Daoy (cell line): ENCODE results near the gene WWOX. TPM values are rescaled to one million over a fixed set of nuclear protein-coding genes. Genes with fewer than 3 reads are reported as not detected.

Experiments
- DNase-seq: peaks from one replicate; pipeline ENCODE4 v3.0.0-alpha.2; 2015; ENCODE audit warnings: low read depth
- total RNA-seq: library from RNA; depleted of rRNA; stranded (reverse); fragments of >200 nt; shearing (Covaris generic); gene quantifications from 2 replicates; pipeline ENCODE4 v1.2.3, GENCODE V29; 2014

Gene WWOX
- total RNA-seq, 1 experiment from 2014 or later = 21.1 TPM

GRCh38 chr16:78463591-78463990 is 364.1 kb downstream of the WWOX start:
- no peak for DNase-seq

- no peak for DNase-seq
Measured at GRCh38 chr16:78464833-78465232, 365.4 kb downstream of the WWOX start.

DNA sequence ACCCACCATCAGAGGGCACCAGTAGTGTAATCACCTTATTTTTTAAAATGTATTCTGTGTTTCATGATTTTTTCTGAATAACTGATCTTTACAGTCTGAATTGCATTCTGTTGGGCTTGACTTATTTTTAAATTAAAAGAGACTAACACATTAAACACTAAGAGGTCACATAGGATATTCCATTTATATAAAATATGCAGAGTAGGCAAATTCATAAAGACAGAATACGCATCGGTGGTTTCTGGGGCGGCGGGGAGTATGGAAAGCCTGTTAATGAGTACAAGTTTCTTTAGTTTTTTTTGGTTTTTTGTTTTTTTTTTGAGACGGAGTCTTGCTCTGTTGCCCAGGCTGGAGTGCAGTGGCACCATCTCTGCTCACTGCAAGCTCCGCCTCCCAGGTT is 366.3 kb downstream of the WWOX start:
- no peak for DNase-seq

DNA sequence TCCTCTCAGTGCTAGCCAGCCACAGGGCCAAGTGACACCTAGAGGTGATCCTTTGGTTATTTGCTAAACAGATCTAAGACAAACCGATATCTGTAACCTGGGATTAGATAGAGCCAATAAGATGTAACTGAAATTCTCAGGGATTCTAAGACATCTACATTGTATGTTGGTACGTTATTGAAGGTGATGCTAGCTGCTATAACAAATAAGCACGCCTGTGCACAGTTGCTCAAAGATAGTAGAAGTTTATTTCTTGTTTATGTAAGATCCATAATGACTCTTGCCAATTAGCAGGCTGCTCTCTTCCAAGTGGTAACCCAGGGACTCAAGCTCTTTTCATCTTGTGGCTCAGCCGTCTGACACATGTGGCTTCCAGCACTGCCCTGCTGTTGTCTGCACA is 370.3 kb downstream of the WWOX start:
- no peak for DNase-seq

GRCh38 chr16:78473031-78473699 is 373.7 kb downstream of the WWOX start:
- no peak for DNase-seq

GRCh38 chr16:78474762-78475161 is 375.3 kb downstream of the WWOX start:
- DNase-seq = no peak

GRCh38 chr16:78476615-78477014 is 377.2 kb downstream of the WWOX start:
- no peak for DNase-seq

DNA sequence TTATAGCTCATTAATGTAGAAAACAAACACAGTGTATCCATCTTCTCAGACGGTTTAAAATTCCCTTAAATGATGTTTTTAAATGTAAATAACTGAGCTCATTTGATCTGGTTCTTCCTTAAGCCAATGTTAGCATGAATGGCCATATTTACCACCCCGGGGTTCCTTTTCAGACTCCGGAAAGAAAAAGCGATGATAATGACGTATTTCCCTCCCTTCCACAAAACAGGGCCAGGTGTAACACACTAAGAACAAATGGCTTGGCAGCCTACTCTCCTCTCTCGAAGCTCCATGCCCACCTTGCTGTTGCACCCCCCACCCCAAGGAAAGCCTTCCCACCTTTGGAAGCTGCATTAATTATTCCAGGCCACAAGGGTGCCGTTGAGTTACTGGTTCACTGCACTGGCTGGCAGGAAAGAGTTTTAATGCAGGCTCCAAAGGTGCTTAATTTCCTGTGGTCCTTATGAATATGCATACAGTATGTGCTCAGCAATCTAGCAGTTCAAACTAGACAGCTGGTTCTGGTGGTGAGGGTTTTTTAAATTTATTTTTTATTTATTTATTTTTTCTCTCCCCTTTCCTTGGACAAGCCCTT is 378.9 kb downstream of the WWOX start:
- peak; percentile 20 for DNase-seq

DNA sequence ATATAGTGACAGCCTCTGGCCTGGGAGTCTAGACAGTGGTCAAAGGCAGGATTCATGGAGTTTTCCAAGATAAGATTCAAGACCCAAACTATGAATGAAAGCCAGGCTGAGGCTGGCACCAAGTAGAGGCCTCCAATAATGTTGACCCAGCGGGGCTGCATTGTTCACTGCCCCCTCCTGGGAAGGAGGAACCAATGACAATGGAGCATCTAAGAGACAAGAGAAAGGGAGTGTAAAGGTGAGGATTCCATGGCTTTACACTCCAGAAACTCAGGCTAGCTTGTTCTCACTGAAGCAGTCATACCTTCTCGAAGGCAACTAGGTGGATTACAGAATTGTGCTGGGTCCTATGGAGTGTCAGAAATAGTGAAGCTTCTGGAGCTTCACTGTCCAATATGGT is 380.3 kb downstream of the WWOX start:
- no peak for DNase-seq

DNA sequence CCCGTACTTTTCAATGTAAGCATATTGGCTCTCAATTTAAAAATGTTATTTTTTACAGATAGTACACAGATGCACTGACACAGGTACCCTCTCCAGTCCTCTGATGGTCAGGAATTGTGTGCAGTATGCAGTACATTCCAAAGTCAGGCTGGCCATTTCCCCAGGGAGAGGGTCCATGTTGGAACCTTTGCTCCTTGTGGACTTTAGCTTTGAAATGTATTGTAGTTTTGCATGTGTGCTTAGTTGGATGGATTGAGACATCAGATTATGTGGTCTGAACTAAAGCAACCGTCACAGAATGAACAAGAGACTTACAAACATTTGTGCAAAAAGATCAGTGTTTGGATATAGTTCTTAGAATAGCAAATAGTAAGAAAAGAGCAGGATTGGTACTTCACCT is 381.1 kb downstream of the WWOX start:
- DNase-seq = no peak

- no peak for DNase-seq
Measured at GRCh38 chr16:78483124-78483992, 383.9 kb downstream of the WWOX start.

DNA sequence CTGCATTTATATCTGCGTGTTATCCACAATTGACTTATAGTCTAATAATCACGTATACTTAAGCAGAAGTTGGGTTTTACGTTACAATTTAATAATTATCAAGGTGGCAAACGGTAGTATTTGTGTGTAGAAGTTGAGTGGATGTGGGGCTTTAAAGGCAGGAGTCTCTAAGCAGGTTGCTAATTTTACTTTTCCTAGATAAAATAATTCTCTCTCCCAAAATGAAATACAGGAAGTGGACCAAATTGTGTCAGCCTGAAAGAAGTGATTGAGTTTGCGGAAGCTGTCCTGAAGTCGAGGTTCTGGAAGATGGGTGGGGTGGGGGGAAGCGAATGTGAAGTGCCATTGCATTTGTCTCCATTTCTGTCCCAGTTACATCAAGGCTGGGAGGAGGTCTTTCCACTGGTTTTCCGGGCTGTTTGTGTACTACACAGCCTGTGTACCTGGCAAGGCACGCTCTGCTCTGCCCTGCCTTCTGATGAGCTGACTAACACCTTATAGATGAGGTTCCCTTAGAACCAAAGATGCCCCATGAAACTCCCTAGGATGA is 385.1 kb downstream of the WWOX start:
- DNase-seq = no peak

DNA sequence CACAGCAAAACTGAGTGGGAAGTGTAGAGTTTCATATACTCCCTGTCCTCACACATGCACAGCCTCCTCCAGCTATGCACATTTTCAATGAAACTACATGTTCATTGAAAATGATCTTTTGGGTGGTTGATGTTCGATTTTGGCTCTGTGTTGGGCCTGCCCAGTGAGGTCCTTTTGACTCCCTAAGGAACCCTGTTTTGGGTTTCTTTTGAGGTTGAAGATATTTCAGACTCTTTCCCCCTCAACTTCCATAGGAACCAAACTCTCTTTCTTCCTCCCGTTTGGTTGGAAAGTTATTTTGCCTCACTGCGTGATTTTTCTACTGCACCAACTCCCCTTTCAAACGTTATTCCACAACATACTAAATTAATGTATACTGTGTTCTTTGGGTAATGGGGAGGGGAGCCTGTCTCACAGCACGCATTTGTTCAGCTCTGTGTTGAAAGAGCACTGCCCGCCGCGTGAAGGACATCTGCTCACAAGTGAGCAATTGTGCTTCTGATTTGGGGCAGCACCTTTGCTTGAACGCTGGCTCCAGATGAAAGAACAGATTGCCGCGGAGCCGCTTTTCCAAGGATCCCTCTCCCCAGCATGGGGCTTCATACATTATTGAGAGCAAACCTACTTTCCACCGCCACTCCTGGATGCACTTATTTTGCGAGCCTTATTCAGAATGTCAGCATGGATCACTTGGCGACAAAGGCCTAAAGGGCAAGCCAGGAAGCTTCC is 385.9 kb downstream of the WWOX start:
- no peak for DNase-seq

DNA sequence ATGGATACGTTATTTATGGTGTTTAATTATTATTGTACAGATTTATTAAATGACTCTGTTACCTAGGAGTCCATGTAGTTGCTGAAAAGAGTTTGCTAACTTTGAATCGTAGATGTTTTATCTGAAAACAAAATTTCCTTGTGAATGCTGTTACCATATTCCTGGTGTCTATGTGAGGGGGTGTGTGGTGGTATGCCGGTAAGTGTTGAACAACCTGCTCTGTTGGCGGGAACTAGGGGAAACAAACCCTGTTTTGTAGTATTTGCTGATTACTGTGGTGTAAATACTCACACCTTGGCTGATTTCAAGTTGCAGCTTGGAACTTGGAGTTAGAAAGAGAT is 386.4 kb downstream of the WWOX start:
- no peak for DNase-seq

DNA sequence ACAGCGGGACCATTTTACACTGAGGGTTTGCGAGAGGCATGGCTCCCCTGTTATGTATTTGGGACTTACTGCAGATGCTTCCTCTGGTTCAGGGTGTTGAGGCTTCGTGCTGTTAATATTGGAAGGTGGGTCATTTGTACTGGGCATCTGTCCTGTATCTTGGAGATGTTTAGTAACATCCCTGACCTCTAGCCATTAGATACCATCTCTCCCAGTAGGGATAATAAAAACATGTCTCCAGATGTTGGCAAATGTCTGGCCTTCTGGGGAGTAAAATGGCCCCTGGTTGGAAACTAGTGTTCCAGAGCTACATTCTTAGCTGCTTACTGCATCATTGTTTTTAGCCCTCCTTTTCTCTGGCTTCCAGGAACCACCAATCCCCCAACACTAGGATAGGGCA is 388.0 kb downstream of the WWOX start:
- DNase-seq = no peak

GRCh38 chr16:78489072-78489471 is 389.6 kb downstream of the WWOX start:
- DNase-seq = no peak

DNA sequence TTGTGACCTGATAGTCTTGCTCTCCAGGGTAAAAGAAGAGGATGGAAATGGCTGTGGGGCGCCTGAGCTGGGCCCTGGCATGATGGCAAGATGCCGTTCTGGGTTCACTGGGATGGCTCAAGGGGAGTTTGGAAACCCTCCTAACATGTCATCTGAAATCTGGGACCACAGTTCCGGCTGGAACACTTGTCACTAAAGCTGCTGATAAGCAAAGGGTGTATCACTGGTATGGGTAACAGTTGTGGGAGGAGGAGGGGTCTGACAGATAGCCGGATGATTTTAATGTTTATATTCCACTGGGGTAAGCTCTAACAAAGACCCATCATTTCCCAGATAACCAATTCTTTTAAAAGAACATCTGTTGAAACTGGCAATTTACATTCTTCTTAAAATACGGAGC is 390.2 kb downstream of the WWOX start:
- DNase-seq = no peak

GRCh38 chr16:78490431-78490830 is 391.0 kb downstream of the WWOX start:
- DNase-seq = no peak

DNA sequence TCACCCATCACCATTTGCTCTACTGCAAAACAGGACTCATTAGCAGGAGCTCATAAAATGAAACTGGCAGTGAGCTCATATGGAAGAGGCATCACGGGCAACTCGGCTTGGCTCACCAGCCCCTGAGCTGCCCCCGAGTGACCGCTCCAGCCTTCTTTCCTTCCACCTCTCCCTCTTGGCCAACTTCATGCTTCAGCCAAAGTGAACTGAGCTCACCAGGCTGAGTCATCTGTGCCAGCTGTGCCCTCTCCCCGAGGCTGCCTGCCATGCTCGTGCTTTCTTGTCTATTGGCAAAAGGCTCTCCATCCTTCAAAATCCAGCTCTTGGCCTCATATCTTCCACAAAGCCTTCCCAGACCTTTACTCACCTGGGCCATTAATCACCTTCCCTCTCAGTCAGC is 391.4 kb downstream of the WWOX start:
- DNase-seq = peak; percentile 20

- no peak for DNase-seq
Measured at GRCh38 chr16:78493573-78493972, 394.1 kb downstream of the WWOX start.

DNA sequence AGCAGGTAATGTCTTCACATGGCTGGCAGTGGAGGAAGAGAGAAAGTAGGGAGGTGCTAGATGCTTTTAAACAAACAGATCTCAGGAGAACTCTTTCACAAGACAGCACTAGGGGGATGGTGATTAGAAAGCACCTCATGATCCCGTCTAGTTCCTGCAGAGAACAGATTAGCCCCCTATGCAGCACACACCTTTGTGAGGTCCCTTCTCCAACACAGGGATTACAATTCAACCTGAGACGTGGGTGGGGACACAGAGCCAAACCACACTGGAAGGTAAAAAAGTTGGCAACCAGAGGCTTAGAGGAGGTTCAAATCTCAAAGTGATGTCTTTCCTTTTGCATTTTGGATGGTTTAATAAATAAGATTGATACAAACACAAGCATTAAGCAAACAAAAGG is 394.7 kb downstream of the WWOX start:
- no peak for DNase-seq

DNA sequence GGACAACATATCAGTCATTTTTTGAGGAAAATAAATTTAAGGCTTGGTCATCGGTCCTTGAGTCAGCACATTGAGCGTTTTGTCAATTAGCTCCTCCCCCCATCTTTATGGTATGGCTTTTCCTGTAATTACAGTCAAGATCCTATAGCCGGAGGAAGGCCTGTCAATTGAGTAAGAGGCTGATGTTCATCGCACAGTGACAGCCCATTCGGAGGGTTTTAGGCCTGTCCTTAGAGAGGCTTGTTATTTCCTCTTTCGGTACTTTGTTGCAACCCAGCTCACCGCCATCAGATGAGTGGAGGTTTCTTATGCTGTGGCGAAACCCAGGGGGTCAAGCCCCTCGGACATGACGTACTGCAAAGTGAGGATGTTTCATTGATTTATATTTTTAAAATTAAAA is 395.2 kb downstream of the WWOX start:
- no peak for DNase-seq
